Right lung (tissue), 5 donors: Measurements from ENCODE around the gene GCH1. TPM values are rescaled to one million over a fixed set of nuclear protein-coding genes. Genes with fewer than 3 reads are reported as not detected.

ENCODE experiments used
- DNase-seq, 2 donors: peaks; one replicate each; pipeline ENCODE4 v3.0.0-alpha.2; 2013
- polyA plus RNA-seq, 5 donors: library from polyadenylated mRNA; unstranded; fragments of 120-200 nt; gene quantifications; one replicate each; pipeline versions ENCODE4 v1.2.1 to v1.2.3, GENCODE V29; 2013; ENCODE audit warnings: inconsistent platforms in 1 of 5, low replicate concordance in 1 of 5; ENCODE audit not compliant: insufficient read length in 5 of 5, insufficient read depth in 1 of 5

Gene GCH1
- polyA plus RNA-seq, 5 donors: 5.6 to 8.1 (median 6.0) TPM

- no peak for DNase-seq
Measured at GRCh38 chr14:54828037-54828436, 74.6 kb downstream of the GCH1 start.

DNA sequence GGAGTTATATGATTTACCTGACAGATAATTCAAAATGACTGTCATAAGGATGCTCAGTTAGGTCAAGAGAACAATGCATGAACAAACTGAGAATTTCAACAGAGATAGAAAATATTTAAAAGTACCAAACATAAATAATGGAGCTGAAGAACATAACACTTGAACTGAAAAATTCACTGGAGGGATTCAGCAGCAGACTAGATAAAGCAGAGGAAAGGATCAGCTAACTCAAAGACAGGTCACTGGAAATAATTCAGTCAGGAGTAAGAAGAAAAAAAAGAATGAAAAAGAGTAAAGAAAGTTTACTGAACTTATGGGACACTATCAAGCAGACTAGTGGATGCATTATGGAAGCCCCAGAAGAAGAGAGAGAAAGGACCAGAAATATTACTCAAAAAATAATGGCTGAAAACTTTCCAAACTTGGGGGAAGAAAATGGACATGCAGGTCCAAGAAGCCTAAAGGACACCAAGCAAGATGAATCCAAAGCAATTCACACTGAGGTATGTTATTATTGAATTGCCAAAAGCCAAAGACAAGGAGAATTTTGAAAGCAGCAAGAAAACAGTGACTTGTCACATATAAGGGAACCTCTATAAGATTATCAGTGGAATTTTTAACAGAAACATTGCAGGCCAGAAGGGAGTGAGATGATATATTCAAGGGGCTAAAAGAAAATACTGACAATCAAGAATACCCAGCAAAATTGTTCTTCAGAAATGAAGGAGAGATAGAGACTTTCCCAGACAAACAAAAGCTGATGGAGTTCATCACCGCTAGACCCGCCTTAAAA, 78.7 kb downstream of the GCH1 start:
- no peak for DNase-seq

- no peak for DNase-seq
Measured at GRCh38 chr14:54822685-54823084, 79.9 kb downstream of the GCH1 start.

DNA sequence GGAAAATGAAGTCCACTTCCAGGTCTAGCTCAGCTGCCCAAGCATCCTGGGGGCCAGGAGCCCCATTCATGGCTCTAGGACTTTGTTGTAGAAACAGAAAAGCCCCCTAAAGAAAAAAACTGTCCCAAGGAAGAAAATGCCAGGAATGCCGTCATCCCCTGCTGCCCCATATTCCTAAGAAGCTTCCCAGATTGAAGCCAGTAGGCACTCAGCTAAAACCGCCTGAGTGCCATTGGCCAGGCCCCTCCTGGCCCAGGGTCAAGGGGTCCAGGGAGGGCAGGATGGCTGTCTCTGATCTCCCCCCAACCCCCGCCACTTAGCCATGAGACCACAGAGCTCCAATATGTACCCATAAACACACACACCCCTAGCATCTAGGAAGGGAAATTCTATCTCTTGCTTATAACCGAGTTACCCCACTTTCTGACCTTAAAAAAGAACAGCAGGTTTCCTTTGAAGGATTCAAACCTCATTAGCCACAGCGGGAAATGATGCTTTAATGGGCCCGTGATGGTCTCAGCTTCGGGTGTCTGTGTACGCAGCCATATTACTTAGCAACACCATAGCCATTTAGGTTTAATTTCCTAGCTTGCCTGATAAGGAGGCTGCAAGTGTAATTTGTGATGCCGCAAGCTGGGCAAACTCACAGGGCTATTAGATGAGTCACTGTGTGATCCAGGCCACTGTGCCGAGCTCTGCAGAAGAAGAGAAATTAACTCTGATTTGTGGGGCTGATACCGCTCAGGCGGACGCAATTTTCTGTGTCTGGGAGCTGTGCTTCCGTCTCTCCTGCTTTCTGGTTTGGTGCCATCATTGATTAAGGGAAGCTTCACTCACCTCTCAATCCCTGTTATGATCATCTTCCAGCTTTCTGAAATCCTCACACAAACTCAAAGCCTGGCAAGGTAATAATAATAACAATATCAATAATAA, 84.2 kb downstream of the GCH1 start:
- no peak for DNase-seq

GRCh38 chr14:54817506-54817905, 85.1 kb downstream of the GCH1 start:
- no peak for DNase-seq

DNA sequence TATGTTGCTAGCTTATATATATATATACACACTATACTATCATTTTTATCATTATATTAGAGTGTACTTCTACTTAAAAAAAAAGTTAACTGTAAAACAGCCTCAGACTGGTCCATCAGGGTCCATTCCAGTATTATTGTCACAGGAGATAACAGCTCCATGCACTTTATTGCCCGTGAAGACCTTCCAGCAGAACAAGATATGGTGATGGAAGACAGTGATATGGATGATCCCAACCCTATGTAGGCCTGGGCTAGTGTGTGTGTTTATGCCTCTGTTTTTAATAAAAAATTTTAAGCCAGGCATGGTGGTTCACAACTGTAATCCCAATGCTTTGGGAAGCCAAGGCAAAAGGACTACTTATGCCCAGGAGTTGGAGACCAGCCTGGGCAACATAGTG, 86.2 kb downstream of the GCH1 start:
- no peak for DNase-seq

DNA sequence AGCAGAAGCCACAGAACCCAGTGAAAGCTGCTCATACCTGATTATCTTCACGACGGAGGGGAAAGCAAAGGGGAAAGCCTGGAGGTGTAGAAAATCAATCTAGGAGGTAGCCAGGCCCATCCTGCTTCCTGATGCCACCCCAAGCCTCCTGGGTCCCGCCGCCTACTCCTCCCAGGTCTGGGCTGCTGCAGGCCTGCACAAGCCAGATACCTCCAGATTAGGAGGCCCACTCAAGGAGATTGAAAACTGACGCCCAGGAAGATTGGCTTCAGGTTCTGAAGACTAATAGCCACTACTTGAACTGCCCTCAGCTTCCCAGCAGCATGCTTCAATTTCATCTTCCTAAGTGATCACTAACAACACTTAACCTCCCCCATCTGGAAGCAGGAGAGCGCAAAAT, 87.1 kb downstream of the GCH1 start:
- DNase-seq: no peak

DNA sequence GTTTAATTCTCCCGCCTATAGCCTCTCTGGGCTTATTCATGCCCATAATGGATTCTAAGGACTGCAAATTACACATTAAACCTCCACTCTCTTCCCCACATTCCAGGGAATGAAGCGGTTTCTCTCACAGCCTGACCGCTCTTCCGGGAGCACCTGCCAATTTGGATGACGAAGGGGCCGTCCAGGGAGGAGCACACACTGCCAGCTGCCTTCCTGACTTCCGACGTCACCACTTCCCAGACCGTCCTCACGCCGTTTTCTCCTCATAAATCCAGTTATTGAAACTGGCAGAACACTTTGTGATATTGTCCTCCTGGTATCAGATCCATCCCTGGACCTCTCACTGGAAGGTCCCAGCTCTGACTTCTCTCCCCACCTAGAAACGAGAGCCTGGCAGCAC, 87.6 kb downstream of the GCH1 start:
- DNase-seq: no peak

DNA sequence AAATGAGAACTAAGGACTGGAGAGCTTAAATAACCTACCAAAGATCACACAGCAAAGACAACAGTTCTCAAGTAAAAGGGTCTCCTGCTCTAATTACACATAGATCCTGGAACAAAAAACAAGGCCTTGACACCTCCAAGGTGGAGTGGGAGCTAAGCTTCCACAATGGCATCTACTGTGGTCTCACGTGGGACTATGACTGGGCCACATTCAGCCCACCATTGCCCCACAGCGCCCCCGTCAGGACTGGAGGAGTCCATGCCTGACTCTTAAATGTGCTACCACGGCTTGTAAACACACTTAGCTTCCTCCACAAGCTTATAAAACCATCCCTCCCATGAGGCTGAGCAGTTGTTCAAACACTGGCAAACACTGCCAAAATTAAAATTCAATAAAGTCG, 88.5 kb downstream of the GCH1 start:
- no peak for DNase-seq

- no peak for DNase-seq
Measured at GRCh38 chr14:54813081-54813480, 89.5 kb downstream of the GCH1 start.

- DNase-seq: no peak
Measured at GRCh38 chr14:54812617-54813016, 90.0 kb downstream of the GCH1 start.

DNA sequence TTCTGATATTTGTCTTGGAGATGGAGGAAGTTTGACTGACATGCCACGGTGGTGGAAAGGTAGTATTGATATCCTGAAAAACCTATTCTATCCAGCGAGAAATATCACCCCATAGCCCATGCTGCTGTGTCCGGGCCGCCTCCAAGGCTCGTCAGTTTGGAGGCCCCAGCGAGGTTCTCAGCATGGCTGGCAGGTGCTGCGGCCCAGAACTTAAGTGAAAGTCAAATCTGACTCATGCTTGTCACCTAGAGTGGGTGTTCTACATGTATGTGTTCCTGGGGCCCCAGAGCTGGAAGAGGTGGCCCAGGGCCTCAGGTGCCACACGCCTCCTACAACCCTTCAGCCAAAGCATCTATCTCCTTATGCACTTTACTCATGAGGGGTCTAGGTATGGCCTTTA, 92.9 kb downstream of the GCH1 start:
- DNase-seq: no peak

DNA sequence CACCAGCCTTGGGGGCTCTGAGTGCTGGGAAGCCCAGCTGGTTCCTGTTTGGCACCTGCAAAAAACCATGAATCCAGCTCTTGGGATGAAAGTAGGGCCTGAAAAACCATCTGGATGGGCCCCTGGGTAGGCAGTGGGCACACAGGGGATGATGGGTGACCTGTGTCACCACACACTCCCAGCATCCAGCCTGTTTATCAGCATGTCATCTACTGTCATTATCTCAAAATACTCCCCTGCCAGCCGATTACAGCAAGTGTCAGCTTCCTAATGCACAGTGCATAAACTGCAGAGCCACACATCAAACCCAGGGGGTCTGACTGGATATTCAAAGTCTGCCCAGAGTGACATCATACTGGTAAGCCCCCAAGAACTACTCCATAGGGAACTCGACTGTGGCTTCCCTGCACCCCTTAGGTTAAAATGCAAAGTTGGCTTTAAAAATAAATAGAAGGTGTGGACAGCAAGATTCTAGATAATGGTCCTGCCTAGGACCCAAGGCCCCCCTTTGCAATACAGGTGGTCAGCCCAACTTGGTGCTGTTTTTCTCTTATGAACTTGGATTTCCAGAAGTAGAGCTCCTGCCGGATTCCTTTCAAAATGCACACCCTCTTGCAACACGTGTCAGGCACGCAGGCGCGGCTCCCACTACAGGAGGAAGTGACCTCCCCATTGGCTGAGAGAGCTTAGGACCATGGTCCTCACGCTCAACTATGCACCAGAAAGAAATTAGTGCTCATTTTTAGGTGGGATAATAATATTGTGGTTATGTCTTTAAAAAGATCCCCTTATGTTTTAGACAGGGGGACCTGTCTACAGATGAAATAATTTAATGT, 94.1 kb downstream of the GCH1 start:
- DNase-seq: no peak

DNA sequence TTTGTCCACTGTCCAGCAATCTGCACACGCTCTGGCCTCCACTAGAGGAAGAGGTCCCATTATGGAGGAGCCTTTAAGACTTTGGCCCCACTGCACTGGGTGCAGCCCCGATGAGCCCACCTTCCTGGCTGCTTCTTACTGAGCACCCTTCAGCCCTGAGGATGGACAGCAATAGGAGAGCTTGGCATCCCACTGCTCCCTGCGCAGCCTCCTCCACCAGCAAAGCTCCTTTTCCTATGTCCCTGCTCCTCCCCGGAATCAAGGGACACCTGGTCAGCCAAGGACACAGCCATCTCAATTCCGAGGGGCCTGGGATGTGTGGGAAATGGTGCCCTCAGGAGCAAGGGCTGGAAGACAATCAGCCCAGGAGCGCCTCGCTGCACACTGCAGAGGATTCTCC, 94.7 kb downstream of the GCH1 start:
- DNase-seq: no peak

- DNase-seq: no peak
Measured at GRCh38 chr14:54807428-54807827, 95.2 kb downstream of the GCH1 start.

GRCh38 chr14:54806616-54807015, 96.0 kb downstream of the GCH1 start:
- no peak for DNase-seq

DNA sequence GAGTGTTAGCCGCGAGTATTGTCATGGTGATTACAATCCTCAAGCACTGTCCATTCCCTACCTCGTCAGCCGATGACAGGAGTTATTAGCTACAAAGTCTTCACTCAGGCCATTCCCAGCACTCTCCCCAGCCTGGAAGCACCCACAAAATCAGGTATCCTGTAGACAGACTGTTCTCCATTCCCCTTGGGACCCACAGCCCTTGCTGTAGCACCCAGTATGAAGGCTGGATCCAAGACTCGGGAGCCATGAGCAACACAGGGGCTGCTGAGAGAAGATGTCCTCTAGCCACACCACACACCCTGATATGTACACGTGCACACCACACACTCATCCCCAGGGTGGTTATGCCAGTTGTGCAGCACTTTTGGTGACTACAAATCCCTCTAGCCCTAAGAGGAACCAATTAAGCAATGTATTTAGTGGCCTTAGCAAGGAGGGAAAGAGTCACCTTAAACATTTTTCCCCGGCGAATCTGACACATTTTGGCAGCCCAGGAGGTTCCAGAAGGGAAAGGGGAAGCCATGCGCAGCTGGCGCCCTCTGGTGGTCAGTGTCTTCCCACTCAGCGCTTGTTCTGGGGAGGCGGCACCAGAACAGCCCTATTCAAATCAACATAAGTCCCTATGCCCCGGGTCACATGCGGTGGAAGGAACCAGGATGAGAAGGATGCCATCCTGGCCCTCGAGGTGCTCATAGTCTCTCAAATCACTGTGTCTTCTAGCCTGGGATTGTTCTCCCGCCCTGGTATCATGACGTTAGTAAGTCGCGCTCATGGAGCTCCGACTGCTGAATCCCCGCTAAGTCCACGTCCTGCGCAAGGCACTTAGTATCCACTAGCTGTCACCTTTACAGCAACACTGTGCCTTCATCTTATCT, 96.9 kb downstream of the GCH1 start:
- DNase-seq: peak; percentile 62 to 79

- DNase-seq: no peak
Measured at GRCh38 chr14:54805070-54805444, 97.6 kb downstream of the GCH1 start.

DNA sequence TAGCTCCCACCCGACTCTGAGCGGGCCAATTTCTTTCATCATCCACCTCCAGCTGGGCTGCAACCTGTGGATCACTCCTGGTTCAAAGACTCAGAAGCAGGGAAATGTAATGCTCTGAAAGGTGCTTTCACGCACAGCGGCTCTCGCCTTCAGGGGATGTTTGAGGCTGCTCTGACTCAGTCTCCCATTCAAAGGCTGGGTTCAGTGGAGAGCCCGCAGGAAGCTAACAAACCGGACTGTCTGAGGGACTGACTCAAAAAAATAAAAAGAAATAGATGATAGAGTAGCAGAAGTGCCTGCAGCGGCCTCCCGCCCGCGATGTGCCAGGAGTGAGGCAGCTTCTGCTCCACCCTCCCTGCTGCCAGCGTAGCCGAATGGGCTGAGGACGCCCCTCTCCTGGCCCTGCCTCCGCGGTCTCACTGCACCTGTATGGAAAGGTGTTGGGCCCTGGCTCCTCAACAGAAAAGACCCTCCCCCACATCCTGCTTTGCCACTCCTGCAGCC, 98.0 kb downstream of the GCH1 start:
- no peak for DNase-seq

- no peak for DNase-seq
Measured at GRCh38 chr14:54803926-54804537, 98.6 kb downstream of the GCH1 start.
